DOHH2 (cell line): ENCODE data around the gene DYNLT5.

ENCODE experiments used
- H3F3A ChIP-seq: fragments of 200-600 bp; sonication (generic), shearing (Covaris generic); 2 replicates; pipeline ENCODE4 v1.6.0; 2016; ENCODE audit warnings: antibody characterized with exemption, mild to moderate bottlenecking; ENCODE audit not compliant: control insufficient read depth, insufficient read depth
- H3K27ac ChIP-seq: fragments of 200-600 bp; sonication (generic); 2 replicates; pipeline ENCODE4 v1.5.1; 2014; ENCODE audit warnings: low read depth, mild to moderate bottlenecking, low read length, moderate library complexity
- H3K27me3 ChIP-seq: fragments of 200-600 bp; sonication (generic); 2 replicates; pipeline ENCODE4 v1.6.1; 2014; ENCODE audit warnings: mild to moderate bottlenecking, low read length, mixed read lengths; ENCODE audit not compliant: control insufficient read depth
- H3K36me3 ChIP-seq: fragments of 200-600 bp; sonication (generic); 2 replicates; pipeline ENCODE4 v1.6.1; 2014; ENCODE audit warnings: mild to moderate bottlenecking, low read length, moderate library complexity, mixed read lengths; ENCODE audit not compliant: control insufficient read depth
- H3K4me1 ChIP-seq: fragments of 200-600 bp; sonication (generic); 2 replicates; pipeline ENCODE4 v1.6.1; 2014; ENCODE audit warnings: mild to moderate bottlenecking, low read length, mixed read lengths; ENCODE audit not compliant: control insufficient read depth
- H3K4me2 ChIP-seq: fragments of 200-600 bp; sonication (generic); 2 replicates; pipeline ENCODE4 v1.6.0; 2014; ENCODE audit warnings: mild to moderate bottlenecking, low read length, moderate library complexity
- H3K4me3 ChIP-seq: fragments of 200-600 bp; sonication (generic); 2 replicates; pipeline ENCODE4 v1.5.1; 2014; ENCODE audit warnings: mild to moderate bottlenecking, low read length, mixed read lengths
- H3K79me2 ChIP-seq: fragments of 200-600 bp; sonication (generic); 2 replicates; pipeline ENCODE4 v1.6.1; 2014; ENCODE audit warnings: mild to moderate bottlenecking, low read length, mixed read lengths; ENCODE audit not compliant: control insufficient read depth
- H3K9me2 ChIP-seq: fragments of 200-600 bp; sonication (generic); replicated peaks from 2 replicates; pipeline ENCODE4 v1.6.1; 2014; ENCODE audit warnings: mild to moderate bottlenecking, low read length, mixed read lengths; ENCODE audit not compliant: control insufficient read depth
- H3K9me3 ChIP-seq: fragments of 200-600 bp; sonication (generic); 2 replicates; pipeline ENCODE4 v1.6.1; 2014; ENCODE audit warnings: antibody characterized with exemption, low read length, mixed read lengths; ENCODE audit not compliant: control insufficient read depth, insufficient read depth
- H4K20me1 ChIP-seq: fragments of 200-600 bp; sonication (generic); 2 replicates; pipeline ENCODE4 v1.6.0; 2014; ENCODE audit warnings: low read depth, mild to moderate bottlenecking, antibody characterized with exemption, low read length, moderate library complexity; ENCODE audit not compliant: control insufficient read depth, insufficient read depth
- CTCF ChIP-seq: fragments of 200-600 bp; sonication (generic); IDR thresholded peaks from one replicate; pipeline ENCODE4 v1.5.1; 2014; ENCODE audit warnings: antibody characterized with exemption, mild to moderate bottlenecking, low read depth, low read length; ENCODE audit not compliant: poor library complexity, severe bottlenecking
- EZH2phosphoT487 ChIP-seq: fragments of 200-600 bp; sonication (generic); IDR thresholded peaks from 2 replicates; pipeline ENCODE4 v1.6.1; 2017; ENCODE audit warnings: borderline replicate concordance, mild to moderate bottlenecking, antibody characterized with exemption, low read length, moderate library complexity, mixed read lengths

The DYNLT5 gene

GRCh38 chr1:66711420-66711819, 40.8 kb upstream of the DYNLT5 start:
- Histone ChIP-seq H3K4me3 (no peak overlapping the region), H3K27me3 (peaks cover 9% of the 10 kb centered on the region; the same call in 1 of the 2 replicates), H3K27ac (no peak overlapping the region), H3K79me2 (no peaks in the 10 kb centered on the region), H3K9me2 (no peaks in the 10 kb centered on the region), H4K20me1 (no peaks in the 10 kb centered on the region), H3F3A (no peaks in the 10 kb centered on the region), H3K4me2 (no peak overlapping the region), H3K9me3 (no peaks in the 10 kb centered on the region), H3K36me3 (no peaks in the 10 kb centered on the region), H3K4me1 (no peaks in the 10 kb centered on the region)
- no peak for TF ChIP-seq CTCF

- no peaks in the 10 kb centered on the region for H3K9me2 ChIP-seq
- H3K27ac ChIP-seq, result no peak overlapping the region
- no peak overlapping the region for H3K4me3 ChIP-seq
- H3K79me2 ChIP-seq, result no peaks in the 10 kb centered on the region
- TF ChIP-seq CTCF (no peak), EZH2phosphoT487 (no peak)
- H3F3A ChIP-seq, result no peaks in the 10 kb centered on the region
- no peak overlapping the region for H3K4me2 ChIP-seq
- no peaks in the 10 kb centered on the region for H3K9me3 ChIP-seq
- no peaks in the 10 kb centered on the region for H3K36me3 ChIP-seq
- no peaks in the 10 kb centered on the region for H4K20me1 ChIP-seq
- H3K4me1 ChIP-seq, result peaks cover 3% of the 10 kb centered on the region; the same call in 1 of the 2 replicates
- peaks cover 9% of the 10 kb centered on the region; the same call in 1 of the 2 replicates for H3K27me3 ChIP-seq
Measured at GRCh38 chr1:66712839-66713238, 39.4 kb upstream of the DYNLT5 start.

GRCh38 chr1:66723985-66724384, 28.3 kb upstream of the DYNLT5 start:
- no peaks in the 10 kb centered on the region for H3K36me3 ChIP-seq
- H3K4me1 ChIP-seq, result no peaks in the 10 kb centered on the region
- peaks cover 15% of the 10 kb centered on the region for H3K27me3 ChIP-seq
- no peaks in the 10 kb centered on the region for H3F3A ChIP-seq
- H3K4me2 ChIP-seq, result no peak overlapping the region
- H3K9me2 ChIP-seq, result no peaks in the 10 kb centered on the region
- H4K20me1 ChIP-seq, result no peaks in the 10 kb centered on the region
- no peaks in the 10 kb centered on the region for H3K79me2 ChIP-seq
- H3K9me3 ChIP-seq, result no peaks in the 10 kb centered on the region
- TF ChIP-seq EZH2phosphoT487 (no peak), CTCF (no peak)
- H3K27ac ChIP-seq, result no peak overlapping the region
- H3K4me3 ChIP-seq, result no peak overlapping the region
